ENCODE results near the gene LEMD2.
"Not testable (repeated sequence)": the region's sequence is repeated elsewhere in the genome, so short reads cannot be mapped to it uniquely, and the experiment has no call there.

The LEMD2 gene

DNA sequence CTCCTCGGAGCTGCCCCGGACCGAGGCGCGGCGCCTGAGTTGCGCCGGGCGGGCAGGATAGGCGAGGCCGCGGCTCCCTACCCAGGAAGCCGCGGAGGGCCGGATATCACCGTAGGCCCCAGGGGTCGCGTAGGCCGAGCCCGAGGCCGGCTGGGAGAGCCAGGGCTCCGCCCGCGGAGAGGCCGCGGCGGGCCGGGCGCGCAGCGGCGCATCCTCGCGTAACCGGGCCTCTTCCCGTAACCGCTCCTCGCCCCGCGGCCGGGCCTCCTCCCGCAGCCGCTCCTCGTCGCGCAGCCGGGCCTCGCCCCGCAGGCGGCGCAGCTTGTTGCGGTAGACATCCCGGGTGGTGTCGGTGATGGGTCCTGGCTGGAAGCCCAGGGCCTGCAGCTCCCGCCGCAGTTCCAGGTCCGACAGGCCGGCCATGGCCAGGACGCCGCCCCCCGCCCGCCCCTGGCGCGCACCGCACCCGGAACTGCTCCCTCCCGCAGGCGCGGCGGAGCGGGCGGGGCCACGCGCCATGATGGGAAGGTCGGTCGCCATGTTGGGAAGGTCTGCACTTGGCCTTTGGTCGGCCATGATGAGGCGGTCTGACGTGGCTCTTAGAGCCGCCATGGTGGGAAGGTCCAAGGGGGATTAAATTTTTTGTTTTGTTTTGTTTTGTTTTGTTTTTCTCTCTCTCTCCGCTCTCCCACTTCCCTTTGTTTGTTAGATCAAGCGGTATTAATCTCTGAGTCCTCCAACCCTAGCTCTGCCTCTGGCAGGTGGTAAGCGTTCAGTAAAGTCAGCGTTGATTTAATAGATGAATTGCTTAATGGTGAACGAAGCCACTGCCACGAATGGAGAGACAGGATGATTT, at the start of gene LEMD2:
Gene LEMD2 (minus strand): TSS at position 437 of the 856 bp plus-strand sequence. CDS start 14 bp downstream, at position 423.
- peak; percentile 53 for DNase-seq

- no peak for DNase-seq
Observed at GRCh38 chr6:33837971-33838665, 49.2 kb upstream of the LEMD2 start.

DNA sequence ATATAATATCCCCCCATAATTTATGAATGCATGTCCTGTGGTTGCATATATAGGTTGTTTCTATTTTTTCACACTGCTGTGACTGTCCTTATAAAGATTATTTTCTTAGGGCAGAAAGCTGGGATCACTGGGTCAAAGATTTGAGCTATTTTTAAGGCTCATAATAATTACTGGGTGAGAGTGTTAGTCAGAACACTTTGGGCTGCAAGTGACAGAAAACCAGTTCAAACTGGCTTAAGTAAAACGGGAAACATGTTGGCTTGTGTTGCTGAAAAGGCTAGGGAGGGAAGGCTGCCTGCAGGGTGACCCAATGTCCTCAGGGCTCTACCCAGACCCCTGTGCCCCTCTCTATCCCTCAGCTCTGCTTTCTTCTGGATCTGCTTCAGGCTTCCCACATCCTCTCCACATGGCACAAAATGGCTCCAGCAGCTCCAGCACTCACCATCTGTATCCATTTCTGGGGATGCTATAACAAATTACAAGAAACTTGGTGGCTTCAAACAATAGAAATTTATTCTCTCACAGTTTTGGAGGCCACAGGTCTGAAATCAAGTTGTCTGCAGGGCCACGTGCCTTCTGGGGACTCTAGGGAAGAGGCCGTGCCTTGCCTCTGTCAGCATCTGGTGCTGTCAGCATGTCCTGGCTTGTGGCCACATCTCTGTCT, 48.0 kb upstream of the LEMD2 start:
- DNase-seq, result no peak

DNA sequence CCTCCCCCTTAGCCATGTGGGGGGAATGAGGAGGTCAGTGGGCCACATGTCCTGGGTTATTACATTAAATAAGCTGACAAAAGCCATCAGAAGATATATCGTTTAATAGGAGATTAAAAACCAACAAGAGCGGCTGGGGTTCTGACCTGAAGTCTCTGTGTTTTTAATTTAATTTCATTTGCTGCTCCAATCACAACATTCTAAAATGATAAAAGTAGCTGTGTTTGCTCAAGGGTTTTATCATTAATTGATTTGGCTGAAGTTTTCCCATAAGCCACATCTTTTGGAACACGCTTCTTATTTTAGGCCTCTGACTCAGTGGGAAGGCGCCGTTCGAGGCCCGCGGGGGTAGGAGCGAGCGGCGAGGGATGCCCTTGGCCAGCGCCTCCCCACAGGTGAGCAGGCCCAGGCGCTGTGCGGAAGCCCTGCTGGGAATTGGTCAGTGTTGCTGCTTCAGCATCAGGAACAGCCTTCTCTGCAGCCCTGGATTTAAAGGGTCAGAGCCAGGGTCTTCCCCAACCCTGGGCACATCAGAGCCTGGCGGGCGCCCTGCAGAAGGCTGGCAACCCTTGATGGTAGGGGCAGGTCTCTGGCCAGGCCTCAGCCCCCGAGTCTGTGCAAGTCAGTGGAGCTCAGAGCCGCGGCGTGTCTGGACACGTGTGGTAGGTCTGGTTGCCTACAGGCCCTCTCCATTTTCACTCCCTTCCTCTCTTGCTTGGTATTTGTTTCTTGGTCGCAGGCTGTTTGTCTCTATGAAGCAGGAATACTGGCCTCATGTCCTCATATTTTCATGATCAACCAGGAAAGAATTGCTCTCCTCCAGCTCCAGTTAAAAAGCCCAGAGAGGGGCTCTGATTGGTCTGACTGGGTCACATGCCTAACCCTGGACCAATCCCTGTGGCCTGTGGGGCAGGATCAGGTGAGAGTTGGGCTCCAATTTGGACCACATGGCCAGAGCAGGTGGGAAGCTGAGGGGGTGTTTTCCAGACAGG, 45.8 kb upstream of the LEMD2 start:
- no peak for DNase-seq

GRCh38 chr6:33833599-33833998, 44.7 kb upstream of the LEMD2 start:
- DNase-seq, result no peak

GRCh38 chr6:33832831-33833230, 43.9 kb upstream of the LEMD2 start:
- not testable (repeated sequence) for DNase-seq

DNA sequence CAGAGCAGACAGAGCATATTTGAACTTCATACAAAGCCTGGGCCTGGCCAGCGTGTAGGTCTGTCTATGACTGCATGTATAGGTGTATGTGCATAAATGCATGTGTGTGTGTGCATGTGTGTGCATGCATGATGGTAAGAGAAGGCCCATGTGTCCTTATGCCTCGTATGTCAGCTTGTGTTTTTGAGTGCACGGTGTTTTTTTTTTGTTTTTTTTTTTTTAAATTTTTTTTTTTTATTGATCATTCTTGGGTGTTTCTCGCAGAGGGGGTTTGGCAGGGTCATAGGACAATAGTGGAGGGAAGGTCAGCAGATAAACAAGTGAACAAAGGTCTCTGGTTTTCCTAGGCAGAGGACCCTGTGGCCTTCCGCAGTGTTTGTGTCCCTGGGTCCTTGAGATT, 42.8 kb upstream of the LEMD2 start:
- not testable (repeated sequence) for DNase-seq

- DNase-seq, result no peak
Observed at GRCh38 chr6:33830635-33831240, 41.8 kb upstream of the LEMD2 start.

GRCh38 chr6:33828764-33829731, 40.1 kb upstream of the LEMD2 start:
- DNase-seq, result no peak

- no peak for DNase-seq
Observed at GRCh38 chr6:33828452-33828763, 39.5 kb upstream of the LEMD2 start.

DNA sequence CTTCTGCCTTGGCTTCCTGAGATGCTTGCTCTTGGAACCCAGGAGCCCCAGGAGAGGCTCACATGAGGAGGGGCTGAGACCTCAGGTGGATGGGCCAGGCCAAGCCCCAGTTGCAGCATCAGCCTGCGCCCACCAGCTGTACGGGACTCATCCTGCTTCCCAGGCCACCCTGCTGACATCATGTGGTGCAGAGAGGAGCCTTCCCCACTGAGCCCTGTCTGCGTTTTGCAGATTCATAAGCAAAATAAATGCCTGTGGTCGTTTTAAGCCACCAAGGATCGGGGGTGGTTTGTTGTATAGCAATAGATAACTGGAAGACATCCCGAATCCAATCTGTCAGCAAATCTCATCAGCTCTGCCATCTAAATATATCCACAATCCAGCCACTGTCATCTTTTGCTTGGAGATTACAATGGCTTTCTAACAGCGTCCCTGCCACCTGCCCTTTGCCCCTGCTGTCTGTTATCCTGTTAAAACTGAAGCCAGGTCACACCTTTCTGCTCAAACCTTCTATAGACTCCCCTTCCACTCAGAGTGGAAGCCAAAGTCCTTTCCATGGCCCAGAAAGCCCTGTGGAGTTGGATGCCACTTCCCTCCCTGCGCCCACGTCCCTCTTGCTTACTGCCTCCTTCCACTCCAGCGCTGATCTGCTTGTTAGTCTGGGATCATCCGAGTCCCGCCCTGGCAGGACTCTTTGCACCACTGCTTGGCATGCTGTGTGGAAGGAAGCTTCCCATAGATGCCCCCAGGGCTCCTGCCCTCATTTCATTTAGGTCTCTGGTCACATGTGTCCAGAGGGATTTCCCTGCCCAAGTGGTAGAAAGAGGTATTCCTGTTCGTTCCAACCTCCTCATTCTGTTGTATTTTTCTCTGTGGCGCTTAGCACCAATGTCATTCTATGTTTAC, 38.9 kb upstream of the LEMD2 start:
- DNase-seq, result no peak

DNA sequence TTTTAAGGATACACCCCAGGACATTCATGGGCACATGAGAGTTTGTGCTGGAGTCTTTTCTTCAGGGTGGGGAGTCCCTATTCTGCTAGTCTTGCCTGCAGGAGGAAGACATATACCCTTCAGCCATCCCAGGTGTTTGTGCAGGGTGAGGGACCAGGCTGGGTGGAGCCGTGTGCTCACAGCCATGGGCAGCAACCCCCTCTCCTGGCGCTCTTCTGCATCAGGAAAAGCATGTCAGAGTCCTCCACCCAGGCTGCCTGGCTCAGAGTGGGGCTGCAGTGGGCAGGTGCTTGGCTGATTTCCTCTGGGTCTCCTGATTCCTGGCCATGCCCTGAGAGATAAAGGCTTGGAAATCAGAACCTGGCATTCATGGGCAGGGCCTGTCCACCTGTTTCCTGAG, 37.6 kb upstream of the LEMD2 start:
- DNase-seq, result no peak

DNA sequence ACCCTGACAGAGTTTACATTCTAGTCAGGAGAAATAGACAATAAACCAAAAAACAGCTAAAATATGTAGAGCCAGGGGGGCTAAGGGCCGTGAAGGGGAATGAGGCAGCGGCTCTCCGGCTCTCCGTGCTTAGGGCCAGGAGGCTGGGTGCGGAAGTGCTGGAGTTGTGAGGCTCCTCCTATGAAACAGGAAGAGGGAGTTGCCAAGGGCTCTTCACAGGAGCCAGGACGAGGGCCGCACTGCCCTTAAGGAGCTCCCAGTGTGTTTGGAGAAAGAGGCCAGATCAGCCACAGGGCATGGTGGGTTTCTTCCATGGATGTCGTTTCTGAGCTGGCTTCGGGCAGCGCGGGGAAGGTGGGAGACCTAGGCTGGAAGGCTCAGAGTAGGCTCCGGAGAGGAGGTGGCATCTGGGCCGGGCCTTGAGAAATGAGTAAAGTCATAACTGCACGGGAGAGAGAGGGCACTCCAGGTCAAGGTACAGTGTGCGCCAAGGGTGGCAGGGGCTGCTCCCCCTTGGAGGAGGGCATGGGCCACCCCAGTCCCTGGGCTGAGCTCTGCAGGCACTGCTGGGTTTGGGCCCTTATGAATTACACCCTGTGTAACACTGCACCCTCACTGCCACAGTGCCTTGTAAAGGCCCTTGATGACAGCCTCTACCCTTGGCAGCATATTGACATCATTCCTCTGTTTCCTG, 35.7 kb upstream of the LEMD2 start:
- DNase-seq, result no peak

- DNase-seq, result no peak
Observed at GRCh38 chr6:33823806-33824205, 34.9 kb upstream of the LEMD2 start.

GRCh38 chr6:33822575-33823395, 33.9 kb upstream of the LEMD2 start:
- no peak for DNase-seq

GRCh38 chr6:33820784-33821520, 32.0 kb upstream of the LEMD2 start:
- DNase-seq, result no peak

- no peak for DNase-seq
Observed at GRCh38 chr6:33820243-33820642, 31.3 kb upstream of the LEMD2 start.

- DNase-seq, result no peak
Observed at GRCh38 chr6:33819021-33819420, 30.1 kb upstream of the LEMD2 start.

All from NCI-H2107 (cell line).